Measurements from ENCODE around the gene GMDS.

Gene GMDS

GRCh38 chr6:2133716-2134310 is 111.6 kb downstream of the GMDS start:
- no peak for DNase-seq (ENCODE audit: low read depth)

GRCh38 chr6:2132916-2133315 is 112.5 kb downstream of the GMDS start:
- DNase-seq (ENCODE audit: low read depth), result no peak

GRCh38 chr6:2132416-2132815 is 113.0 kb downstream of the GMDS start:
- DNase-seq (ENCODE audit: low read depth), result no peak

- no peak for DNase-seq (ENCODE audit: low read depth)
Measured at GRCh38 chr6:2129182-2129621, 116.2 kb downstream of the GMDS start.

GRCh38 chr6:2127484-2127911 is 117.9 kb downstream of the GMDS start:
- DNase-seq (ENCODE audit: low read depth), result no peak

- no peak for DNase-seq (ENCODE audit: low read depth)
Measured at GRCh38 chr6:2126351-2126750, 119.1 kb downstream of the GMDS start.

GRCh38 chr6:2125158-2125557 is 120.2 kb downstream of the GMDS start:
- DNase-seq (ENCODE audit: low read depth), result no peak

- no peak for DNase-seq (ENCODE audit: low read depth)
Measured at GRCh38 chr6:2124260-2124709, 121.1 kb downstream of the GMDS start.

GRCh38 chr6:2120912-2121311 is 124.5 kb downstream of the GMDS start:
- DNase-seq (ENCODE audit: low read depth), result no peak

GRCh38 chr6:2119275-2119674 is 126.1 kb downstream of the GMDS start:
- DNase-seq (ENCODE audit: low read depth), result no peak

- DNase-seq (ENCODE audit: low read depth), result no peak
Measured at GRCh38 chr6:2118136-2118535, 127.3 kb downstream of the GMDS start.

- DNase-seq (ENCODE audit: low read depth), result no peak
Measured at GRCh38 chr6:2117447-2117846, 128.0 kb downstream of the GMDS start.

GRCh38 chr6:2116496-2116895 is 128.9 kb downstream of the GMDS start:
- no peak for DNase-seq (ENCODE audit: low read depth)

GRCh38 chr6:2114100-2114499 is 131.3 kb downstream of the GMDS start:
- no peak for DNase-seq (ENCODE audit: low read depth)

- DNase-seq (ENCODE audit: low read depth), result no peak
Measured at GRCh38 chr6:2111162-2111677, 134.2 kb downstream of the GMDS start.

- DNase-seq (ENCODE audit: low read depth), result no peak
Measured at GRCh38 chr6:2110504-2110903, 134.9 kb downstream of the GMDS start.

- no peak for DNase-seq (ENCODE audit: low read depth)
Measured at GRCh38 chr6:2109796-2110195, 135.6 kb downstream of the GMDS start.

GRCh38 chr6:2108700-2109306 is 136.6 kb downstream of the GMDS start:
- DNase-seq (ENCODE audit: low read depth), result no peak

GRCh38 chr6:2104524-2104880 is 140.9 kb downstream of the GMDS start:
- DNase-seq (ENCODE audit: low read depth), result no peak

- no peak for DNase-seq (ENCODE audit: low read depth)
Measured at GRCh38 chr6:2103765-2104523, 141.5 kb downstream of the GMDS start.

- DNase-seq (ENCODE audit: low read depth), result no peak
Measured at GRCh38 chr6:2102966-2103365, 142.4 kb downstream of the GMDS start.

GRCh38 chr6:2102316-2102883 is 143.0 kb downstream of the GMDS start:
- no peak for DNase-seq (ENCODE audit: low read depth)

GRCh38 chr6:2101213-2101612 is 144.2 kb downstream of the GMDS start:
- DNase-seq (ENCODE audit: low read depth), result no peak
